Activated T-cell treated with anti-CD3 and anti-CD28 coated beads, Interleukin-2, amount 50 U/mL, for 4 hours (primary cell): Measurements from ENCODE around the gene BMP8A. TPM values are rescaled to one million over a fixed set of nuclear protein-coding genes. Genes with fewer than 3 reads are reported as not detected.

Experiments used
- ATAC-seq, 2 donors: fragments of 200-7000 bp; cut with Tn5 transposase; one replicate each; pipeline ENCODE4 v1.10.0; 2021
- DNase-seq: peaks from one replicate; pipeline ENCODE4 v3.0.0-alpha.2; 2020
- H3K27me3 Mint-ChIP-seq: one replicate; pipeline ENCODE4 v1.8.0; 2021; ENCODE audit warnings: low read depth, mixed read lengths
- H3K36me3 Mint-ChIP-seq: one replicate; pipeline ENCODE4 v1.8.0; 2022; ENCODE audit warnings: mixed read lengths; ENCODE audit not compliant: insufficient read depth
- H3K4me1 Mint-ChIP-seq: one replicate; pipeline ENCODE4 v1.8.0; 2021; ENCODE audit warnings: low read depth, mixed read lengths
- H3K4me3 Mint-ChIP-seq: one replicate; pipeline ENCODE4 v1.8.0; 2021; ENCODE audit warnings: mild to moderate bottlenecking, moderate library complexity, mixed read lengths
- H3K9me3 Mint-ChIP-seq: one replicate; pipeline ENCODE4 v1.8.0; 2021; ENCODE audit warnings: mixed read lengths
- total RNA-seq, 3 donors: library from RNA; stranded (reverse); gene quantifications; one replicate each; pipeline ENCODE4 v1.2.1, GENCODE V29; 2021

Gene BMP8A
- total RNA-seq, 3 donors from 2014 or later: 0.21 to 0.27 TPM; not detected in 1

GRCh38 chr1:39544327-39544726, 52.9 kb downstream of the BMP8A start:
- ATAC-seq: no peak
- Mint-ChIP-seq H3K4me1 (no peaks in the 10 kb centered on the region), H3K27me3 (no peaks in the 10 kb centered on the region), H3K36me3 (peaks cover 37% of the 10 kb centered on the region), H3K4me3 (no peak overlapping the region), H3K9me3 (no peaks in the 10 kb centered on the region)
- DNase-seq: no peak

DNA sequence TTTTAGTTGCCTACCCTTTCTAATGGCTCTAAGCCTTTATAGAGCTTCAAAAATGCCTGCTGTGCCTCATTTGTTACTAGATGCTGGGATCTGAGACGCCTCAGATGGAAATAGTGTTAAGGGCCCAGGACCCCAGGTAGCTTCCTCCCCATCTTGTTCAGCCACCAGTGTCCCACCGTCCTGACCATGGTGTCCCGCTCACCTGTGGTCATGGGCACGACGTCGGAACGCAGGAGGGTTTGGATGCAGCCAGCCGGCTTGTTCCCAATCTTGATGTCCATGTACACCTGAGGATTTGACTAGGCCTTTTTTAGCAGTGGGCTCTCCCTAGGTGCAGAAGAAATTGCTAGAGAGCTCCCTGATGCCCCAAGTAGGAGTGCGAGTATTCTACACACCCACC, 54.1 kb downstream of the BMP8A start:
- Mint-ChIP-seq H3K4me1 (no peaks in the 10 kb centered on the region), H3K4me3 (no peak overlapping the region), H3K9me3 (no peaks in the 10 kb centered on the region), H3K36me3 (peaks cover 38% of the 10 kb centered on the region), H3K27me3 (no peaks in the 10 kb centered on the region)
- no peak for ATAC-seq
- no peak for DNase-seq

DNA sequence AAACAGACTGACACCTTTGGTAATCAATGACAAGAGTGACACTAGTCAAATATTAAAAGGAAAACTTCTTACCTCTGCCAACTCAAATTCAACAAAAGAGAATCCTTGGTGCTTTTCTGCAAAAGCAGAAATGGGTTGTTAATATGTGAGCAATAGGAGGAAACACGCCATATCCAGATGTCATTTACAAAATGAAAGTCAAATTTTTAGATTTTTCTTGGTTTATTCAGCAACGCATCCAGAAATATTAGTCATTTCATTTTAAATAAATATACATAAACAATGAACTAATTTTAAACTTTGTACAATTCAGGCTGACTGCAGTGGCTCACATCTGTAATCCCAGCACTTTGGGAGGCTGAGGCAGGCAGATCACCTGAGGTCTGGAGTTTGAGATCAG, 62.8 kb downstream of the BMP8A start:
- ATAC-seq (no peak), DNase-seq (no peak)
- H3K27me3 Mint-ChIP-seq: no peaks in the 10 kb centered on the region
- H3K36me3 Mint-ChIP-seq: peaks cover 24% of the 10 kb centered on the region
- no peak overlapping the region for H3K4me3 Mint-ChIP-seq
- H3K9me3 Mint-ChIP-seq: no peaks in the 10 kb centered on the region
- peaks cover 7% of the 10 kb centered on the region for H3K4me1 Mint-ChIP-seq

- Mint-ChIP-seq H3K27me3 (no peaks in the 10 kb centered on the region), H3K4me3 (no peak overlapping the region)
These were observed 69.8 kb downstream of the BMP8A start for GRCh38 chr1:39561279-39561678.

DNA sequence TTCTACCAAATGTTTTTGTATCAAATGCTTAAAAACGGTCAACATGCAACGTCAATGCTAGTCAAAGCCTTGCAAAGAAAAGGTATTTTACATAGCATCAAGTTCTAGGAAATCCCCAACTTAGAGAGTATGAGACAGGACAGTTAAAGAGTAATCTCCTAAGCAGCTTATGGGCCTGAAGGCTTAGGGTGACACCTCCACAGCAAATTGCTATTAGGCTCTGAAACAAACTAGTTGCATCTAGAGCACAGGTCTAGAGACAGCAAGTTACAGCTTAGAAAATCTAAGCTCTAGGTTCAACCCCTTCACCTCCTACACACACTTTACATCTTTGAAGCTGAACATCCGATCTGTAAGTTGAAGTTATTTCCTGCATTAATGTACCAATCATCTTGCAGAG, 71.5 kb downstream of the BMP8A start:
- no peak for DNase-seq
- peaks cover 12% of the 10 kb centered on the region for H3K4me1 Mint-ChIP-seq
- no peak for ATAC-seq
- no peak overlapping the region for H3K4me3 Mint-ChIP-seq
- no peaks in the 10 kb centered on the region for H3K9me3 Mint-ChIP-seq
- peaks cover 79% of the 10 kb centered on the region for H3K36me3 Mint-ChIP-seq
- no peaks in the 10 kb centered on the region for H3K27me3 Mint-ChIP-seq

More at GRCh38 chr1:39561279-39561678, 69.8 kb downstream of the BMP8A start:
- H3K9me3 Mint-ChIP-seq: no peaks in the 10 kb centered on the region
- DNase-seq (no peak), ATAC-seq (no peak)
- H3K36me3 Mint-ChIP-seq: peaks cover 64% of the 10 kb centered on the region
- peaks cover 12% of the 10 kb centered on the region for H3K4me1 Mint-ChIP-seq

GRCh38 chr1:39563669-39564068, 72.2 kb downstream of the BMP8A start:
- no peaks in the 10 kb centered on the region for H3K9me3 Mint-ChIP-seq
- no peaks in the 10 kb centered on the region for H3K27me3 Mint-ChIP-seq
- no peak for ATAC-seq
- H3K4me3 Mint-ChIP-seq: no peak overlapping the region
- H3K4me1 Mint-ChIP-seq: peaks cover 8% of the 10 kb centered on the region
- peaks cover 79% of the 10 kb centered on the region for H3K36me3 Mint-ChIP-seq
- no peak for DNase-seq

DNA sequence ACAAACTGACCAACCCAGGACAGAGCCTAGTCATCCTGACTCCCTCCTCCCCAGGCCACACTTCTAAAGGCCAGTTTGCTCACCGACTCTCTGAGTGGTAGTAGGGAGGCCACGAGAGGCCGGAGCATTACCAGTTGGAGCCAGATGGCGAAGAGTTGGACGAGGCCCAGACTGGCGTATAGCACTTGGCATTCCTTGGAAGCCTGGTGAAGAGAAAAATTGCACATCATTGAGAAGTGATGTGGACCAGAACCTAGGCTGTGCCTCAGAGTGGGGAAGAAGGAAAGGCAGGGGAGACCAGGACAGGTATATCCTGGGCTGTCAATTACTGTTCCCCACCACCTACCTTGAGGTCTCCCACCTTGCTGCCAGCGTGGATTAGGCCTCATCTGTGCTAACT, 72.9 kb downstream of the BMP8A start:
- DNase-seq: no peak
- Mint-ChIP-seq H3K27me3 (no peaks in the 10 kb centered on the region), H3K4me3 (no peak overlapping the region), H3K36me3 (peaks cover 78% of the 10 kb centered on the region), H3K4me1 (peaks cover 5% of the 10 kb centered on the region), H3K9me3 (no peaks in the 10 kb centered on the region)
- ATAC-seq: no peak

GRCh38 chr1:39564941-39565340, 73.5 kb downstream of the BMP8A start:
- Mint-ChIP-seq H3K27me3 (no peaks in the 10 kb centered on the region), H3K4me3 (no peak overlapping the region), H3K4me1 (peaks cover 4% of the 10 kb centered on the region), H3K9me3 (no peaks in the 10 kb centered on the region), H3K36me3 (peaks cover 82% of the 10 kb centered on the region)
- ATAC-seq: no peak
- no peak for DNase-seq

- no peak for ATAC-seq
- no peak overlapping the region for H3K4me3 Mint-ChIP-seq
These were observed 75.2 kb downstream of the BMP8A start for GRCh38 chr1:39566441-39567137.

DNA sequence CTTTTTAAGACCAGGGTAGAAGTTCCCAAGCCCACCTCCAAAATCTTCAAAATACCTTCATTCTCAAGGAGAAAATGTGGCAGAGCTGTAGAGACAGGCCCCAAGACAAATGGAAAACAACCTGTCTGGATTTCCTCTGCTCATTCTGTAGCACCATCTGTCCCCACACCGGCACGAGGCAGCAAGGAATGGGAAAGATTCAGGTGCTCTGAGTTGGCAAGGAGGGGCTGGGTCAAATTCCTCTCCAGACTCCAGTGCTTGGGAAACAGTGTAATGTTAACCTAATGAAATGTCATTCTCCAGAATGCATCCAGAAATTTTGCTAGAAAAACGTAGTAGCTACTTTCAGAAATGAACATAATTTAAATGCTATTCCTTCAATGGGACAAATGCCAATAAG, 75.9 kb downstream of the BMP8A start:
- peaks cover 16% of the 10 kb centered on the region for H3K4me1 Mint-ChIP-seq
- no peaks in the 10 kb centered on the region for H3K9me3 Mint-ChIP-seq
- no peak overlapping the region for H3K4me3 Mint-ChIP-seq
- peaks cover 73% of the 10 kb centered on the region for H3K36me3 Mint-ChIP-seq
- DNase-seq (no peak), ATAC-seq (no peak)
- no peaks in the 10 kb centered on the region for H3K27me3 Mint-ChIP-seq

More at GRCh38 chr1:39566441-39567137, 75.2 kb downstream of the BMP8A start:
- H3K4me1 Mint-ChIP-seq: peaks cover 9% of the 10 kb centered on the region
- peaks cover 74% of the 10 kb centered on the region for H3K36me3 Mint-ChIP-seq
- H3K9me3 Mint-ChIP-seq: no peaks in the 10 kb centered on the region
- H3K27me3 Mint-ChIP-seq: no peaks in the 10 kb centered on the region
- DNase-seq: no peak

DNA sequence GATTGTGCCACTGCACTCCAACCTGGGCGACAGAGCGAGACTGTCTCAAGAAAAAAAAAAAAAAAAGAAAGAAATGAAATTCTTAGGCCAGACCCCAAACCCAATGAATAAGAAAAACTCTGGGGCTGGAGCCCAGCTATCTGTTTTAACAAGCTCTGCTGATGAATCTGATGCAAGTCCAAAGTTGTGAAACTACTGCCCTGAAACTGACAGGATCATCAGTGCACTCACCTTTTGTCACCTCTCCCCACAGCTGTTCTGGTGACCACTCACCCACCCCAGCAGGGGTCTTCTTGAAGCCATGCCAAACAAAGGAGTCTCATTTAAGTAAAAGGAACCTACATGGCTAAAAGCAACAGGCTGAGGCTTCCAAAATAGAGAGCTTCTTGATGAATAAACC, 76.8 kb downstream of the BMP8A start:
- no peaks in the 10 kb centered on the region for H3K27me3 Mint-ChIP-seq

DNA sequence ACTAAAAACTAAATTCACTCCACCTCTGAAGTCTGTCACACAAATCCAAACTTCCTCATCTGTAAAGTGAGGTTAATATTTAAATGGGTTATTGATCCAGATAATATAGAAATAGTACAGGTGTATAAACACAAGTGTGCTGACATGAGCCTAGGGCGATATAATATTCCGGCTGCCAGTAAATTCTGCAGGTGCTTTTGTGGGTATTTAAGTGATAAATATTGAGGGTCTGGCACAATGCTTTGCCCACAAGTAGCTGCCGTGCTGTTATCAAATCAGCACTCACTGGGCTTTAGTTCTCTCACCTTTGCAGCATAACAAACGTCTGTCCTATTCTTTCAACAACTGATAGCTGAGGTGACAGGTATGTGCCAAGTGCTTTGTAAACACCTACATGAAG, 77.6 kb downstream of the BMP8A start:
- Mint-ChIP-seq H3K9me3 (no peaks in the 10 kb centered on the region), H3K4me1 (peaks cover 33% of the 10 kb centered on the region), H3K36me3 (peaks cover 68% of the 10 kb centered on the region), H3K4me3 (no peak overlapping the region), H3K27me3 (no peaks in the 10 kb centered on the region)
- no peak for DNase-seq
- no peak for ATAC-seq

More for the DNA sequence above, 76.8 kb downstream of the BMP8A start:
- Mint-ChIP-seq H3K4me3 (no peak overlapping the region), H3K9me3 (no peaks in the 10 kb centered on the region), H3K36me3 (peaks cover 70% of the 10 kb centered on the region), H3K4me1 (peaks cover 25% of the 10 kb centered on the region)
- DNase-seq (no peak), ATAC-seq (no peak)

DNA sequence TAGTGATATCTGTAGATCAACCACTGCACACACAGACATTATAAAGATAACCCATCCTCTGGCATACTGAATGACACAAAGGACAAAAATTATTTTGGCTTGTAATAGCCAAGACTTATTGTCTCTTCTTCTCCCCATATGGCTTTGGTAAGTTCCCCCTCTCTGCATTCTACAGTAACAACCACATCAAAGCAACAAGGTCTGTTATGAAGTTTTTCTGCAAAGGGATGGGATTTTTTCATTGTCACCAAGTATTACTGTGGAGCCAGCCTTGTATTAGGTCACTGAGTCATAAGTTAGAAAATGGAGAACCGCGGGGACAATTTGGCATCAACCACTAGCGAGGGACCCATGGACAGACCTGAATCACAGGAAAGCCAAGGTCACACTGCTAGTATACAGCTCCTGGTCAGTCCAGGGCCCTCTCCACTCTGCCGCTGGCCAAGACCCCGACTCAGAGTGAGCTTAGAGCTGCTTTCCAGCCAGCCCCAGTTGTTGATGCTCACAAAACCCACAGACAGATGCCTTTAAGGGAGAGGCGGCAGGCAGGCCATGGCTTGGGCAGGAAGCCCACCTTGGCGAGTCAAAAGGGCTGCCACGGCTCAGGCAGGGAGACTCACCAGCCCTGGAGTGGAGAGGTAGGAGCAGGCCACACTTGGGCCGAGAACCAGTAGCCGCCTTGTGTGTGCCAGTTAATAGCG, 79.2 kb downstream of the BMP8A start:
- no peak for DNase-seq
- peaks cover 45% of the 10 kb centered on the region for H3K4me1 Mint-ChIP-seq
- H3K9me3 Mint-ChIP-seq: no peaks in the 10 kb centered on the region
- H3K4me3 Mint-ChIP-seq: no peak overlapping the region
- H3K36me3 Mint-ChIP-seq: peaks cover 77% of the 10 kb centered on the region
- no peaks in the 10 kb centered on the region for H3K27me3 Mint-ChIP-seq
- no peak for ATAC-seq

- Mint-ChIP-seq H3K9me3 (no peaks in the 10 kb centered on the region), H3K4me3 (no peak overlapping the region), H3K36me3 (peaks cover 74% of the 10 kb centered on the region), H3K27me3 (no peaks in the 10 kb centered on the region), H3K4me1 (peaks cover 45% of the 10 kb centered on the region)
- ATAC-seq (no peak), DNase-seq (no peak)
These were observed 79.7 kb downstream of the BMP8A start for GRCh38 chr1:39571178-39571483.

DNA sequence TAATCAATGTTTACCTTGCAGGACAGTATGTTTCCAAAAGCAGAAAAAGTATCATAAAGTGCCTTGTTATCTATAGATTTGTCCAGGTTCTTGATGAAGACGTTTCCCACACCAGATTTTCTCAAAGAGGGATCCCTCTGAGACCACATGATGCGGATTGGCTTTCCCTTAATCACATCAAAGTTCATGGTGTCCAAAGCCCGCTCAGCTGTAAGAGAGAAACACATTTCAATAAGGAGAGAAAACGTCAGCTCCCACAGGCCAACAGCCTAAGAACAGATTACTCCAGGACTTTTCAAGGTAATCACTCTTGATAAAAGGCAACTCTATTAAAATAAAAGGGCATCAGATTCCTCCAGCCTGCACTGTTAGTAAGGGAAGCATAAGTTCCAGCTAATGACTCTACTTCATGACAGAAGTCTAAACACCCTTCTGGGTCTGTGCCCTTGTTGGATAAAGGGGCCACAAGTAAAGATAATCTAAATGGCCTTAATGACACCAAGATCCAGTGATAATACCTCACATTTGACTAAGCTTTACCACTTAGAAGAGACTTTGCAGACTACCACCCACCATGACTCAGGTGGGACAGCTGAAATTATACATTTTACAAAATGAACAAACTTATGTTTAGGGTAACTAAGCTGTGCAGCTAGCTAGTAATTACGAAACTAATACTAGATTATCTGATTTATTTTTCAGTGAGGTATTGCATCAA, 81.1 kb downstream of the BMP8A start:
- Mint-ChIP-seq H3K9me3 (no peaks in the 10 kb centered on the region), H3K4me1 (peaks cover 45% of the 10 kb centered on the region), H3K27me3 (no peaks in the 10 kb centered on the region), H3K4me3 (peak overlapping the region; percentile 91), H3K36me3 (peaks cover 61% of the 10 kb centered on the region)
- ATAC-seq (peak; percentile 15 to 44), DNase-seq (no peak)
